D721Med (cell line): ENCODE data around the gene SEMA4A.

Experiments
- DNase-seq: peaks from one replicate; pipeline ENCODE4 v3.0.0; 2011; ENCODE audit warnings: low spot score; ENCODE audit not compliant: insufficient read length
- FAIRE-seq: peaks from 2 replicates; lab custom pipeline; 2011; peaks lifted over from hg19 to GRCh38; lab: Jason Lieb, UNC
- TF ChIP-seq, protein P1 (sequence below): IDR thresholded peaks from 2 replicates; pipeline ENCODE4 v1.5.1; 2012; ENCODE audit warnings: mild to moderate bottlenecking, control low read depth; ENCODE audit not compliant: insufficient read depth; ENCODE audit errors: missing control alignments

SEMA4A gene

GRCh38 chr1:156126043-156126629, 27.2 kb upstream of the SEMA4A start:
- DNase-seq, result no peak
- TF ChIP-seq, protein P1, sequence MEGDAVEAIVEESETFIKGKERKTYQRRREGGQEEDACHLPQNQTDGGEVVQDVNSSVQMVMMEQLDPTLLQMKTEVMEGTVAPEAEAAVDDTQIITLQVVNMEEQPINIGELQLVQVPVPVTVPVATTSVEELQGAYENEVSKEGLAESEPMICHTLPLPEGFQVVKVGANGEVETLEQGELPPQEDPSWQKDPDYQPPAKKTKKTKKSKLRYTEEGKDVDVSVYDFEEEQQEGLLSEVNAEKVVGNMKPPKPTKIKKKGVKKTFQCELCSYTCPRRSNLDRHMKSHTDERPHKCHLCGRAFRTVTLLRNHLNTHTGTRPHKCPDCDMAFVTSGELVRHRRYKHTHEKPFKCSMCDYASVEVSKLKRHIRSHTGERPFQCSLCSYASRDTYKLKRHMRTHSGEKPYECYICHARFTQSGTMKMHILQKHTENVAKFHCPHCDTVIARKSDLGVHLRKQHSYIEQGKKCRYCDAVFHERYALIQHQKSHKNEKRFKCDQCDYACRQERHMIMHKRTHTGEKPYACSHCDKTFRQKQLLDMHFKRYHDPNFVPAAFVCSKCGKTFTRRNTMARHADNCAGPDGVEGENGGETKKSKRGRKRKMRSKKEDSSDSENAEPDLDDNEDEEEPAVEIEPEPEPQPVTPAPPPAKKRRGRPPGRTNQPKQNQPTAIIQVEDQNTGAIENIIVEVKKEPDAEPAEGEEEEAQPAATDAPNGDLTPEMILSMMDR, result peak; percentile 36
- no peak for FAIRE-seq

DNA sequence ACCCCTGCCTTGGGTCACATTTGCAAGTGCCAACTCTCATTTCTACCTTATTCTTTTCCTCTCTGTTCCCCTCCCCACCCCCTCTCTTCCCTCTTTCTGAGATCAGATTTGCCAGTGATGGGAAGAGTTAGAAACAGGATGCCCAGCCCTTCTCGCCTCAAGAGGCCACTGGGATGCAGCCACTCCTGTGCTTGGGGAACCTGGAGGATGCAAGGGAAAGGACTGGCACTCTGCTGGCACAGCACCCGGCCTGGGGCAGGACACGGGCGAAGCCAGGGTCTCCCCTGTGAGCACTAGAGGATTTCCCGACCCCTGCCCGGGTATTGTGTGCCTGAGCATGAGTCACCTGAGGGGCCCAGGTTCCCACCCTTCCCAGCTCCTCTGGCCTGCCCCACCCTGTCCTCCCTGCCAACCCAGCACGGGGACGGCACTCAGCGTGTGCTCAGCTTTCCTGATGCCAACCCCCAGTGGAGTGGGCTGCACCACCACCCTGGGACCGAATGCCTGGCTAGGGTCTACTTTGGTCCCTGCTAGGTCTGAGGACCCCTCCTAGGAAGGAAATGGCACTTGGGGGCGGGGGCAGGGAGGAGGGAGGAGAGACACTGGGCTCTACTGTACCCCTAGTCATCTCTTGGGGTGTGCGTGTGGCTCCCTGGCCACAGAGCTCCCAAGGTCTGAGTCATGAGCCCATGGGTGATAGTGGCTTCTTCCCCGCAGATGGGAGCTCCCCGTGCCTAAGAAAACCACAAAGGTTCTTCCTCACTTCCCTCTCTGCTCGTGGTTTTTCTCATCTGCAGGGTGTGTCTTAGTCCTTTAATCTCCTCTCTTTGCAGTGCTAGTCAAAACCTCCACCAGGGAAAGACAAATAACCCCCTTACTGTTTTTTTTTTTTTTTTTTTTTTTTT, 26.5 kb upstream of the SEMA4A start:
- TF ChIP-seq, protein P1, result no peak
- FAIRE-seq, result no peak
- DNase-seq, result no peak

DNA sequence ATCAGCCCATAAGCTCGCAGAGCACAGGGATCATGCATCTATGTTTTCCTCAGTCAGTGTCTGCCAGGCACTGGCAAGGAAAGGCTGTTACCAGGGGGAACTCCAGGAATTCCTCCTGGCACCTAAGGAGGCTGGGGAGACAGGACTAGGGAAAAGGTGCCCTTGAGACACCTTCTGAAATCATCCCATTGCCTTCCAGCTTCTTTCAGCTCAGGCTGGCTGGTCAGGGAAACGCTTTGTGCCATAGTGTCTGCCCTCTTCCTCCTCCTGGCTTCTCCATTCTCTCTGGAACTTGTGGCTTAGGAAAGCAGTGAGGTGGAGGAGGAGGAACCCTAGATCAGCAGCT, 25.1 kb upstream of the SEMA4A start:
- DNase-seq, result no peak
- TF ChIP-seq, protein P1, result no peak
- FAIRE-seq, result no peak

- DNase-seq (no peak), FAIRE-seq (no peak)
- TF ChIP-seq, protein P1, result no peak
These were observed 24.5 kb upstream of the SEMA4A start for GRCh38 chr1:156128654-156129597.

GRCh38 chr1:156129687-156130577, 23.5 kb upstream of the SEMA4A start:
- TF ChIP-seq, protein P1, result peak; percentile 100
- FAIRE-seq (no peak), DNase-seq (no peak)

DNA sequence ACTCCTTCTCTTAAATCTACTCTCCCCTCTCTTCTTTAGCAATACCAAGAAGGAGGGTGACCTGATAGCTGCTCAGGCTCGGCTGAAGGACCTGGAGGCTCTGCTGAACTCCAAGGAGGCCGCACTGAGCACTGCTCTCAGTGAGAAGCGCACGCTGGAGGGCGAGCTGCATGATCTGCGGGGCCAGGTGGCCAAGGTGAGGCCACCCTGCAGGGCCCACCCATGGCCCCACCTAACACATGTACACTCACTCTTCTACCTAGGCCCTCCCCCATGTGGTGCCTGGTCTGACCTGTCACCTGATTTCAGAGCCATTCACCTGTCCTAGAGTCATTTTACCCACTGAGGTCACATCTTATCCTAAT, 22.8 kb upstream of the SEMA4A start:
- no peak for DNase-seq
- FAIRE-seq, result no peak
- TF ChIP-seq, protein P1, result no peak
